Measurements from ENCODE around the gene ZNF574. TPM values are rescaled to one million over a fixed set of nuclear protein-coding genes. Genes with fewer than 3 reads are reported as not detected.

The ZNF574 gene
- polyA plus RNA-seq, 1 donor (not counting 4 experiments of a cell fraction or from before 2014, with no cell fraction given): 6.8 TPM

GRCh38 chr19:42068361-42068755 is 7.6 kb upstream of the ZNF574 start:
- TF ChIP-seq CTCF (optimal IDR thresholded peaks at IDR 0.05 in 1 of 3, IDR thresholded peaks at IDR 0.05 in 1 of 3, conservative IDR thresholded peaks at IDR 0.05 in 1 of 3; ENCODE audit: extremely low read depth in 1 of 3, insufficient read depth in 2 of 3, low read length in 3 of 3) (no peak), EZH2 (IDR thresholded peaks at IDR 0.05; ENCODE audit: low read length) (no peak)
- Histone ChIP-seq H3K4me2 (ENCODE audit: control insufficient read depth, extremely low read depth, insufficient read depth, low read depth, low read length) (no peak overlapping the region), H3K9me3 (ENCODE audit: control insufficient read depth, low read depth, low read length) (no peaks in the 10 kb centered on the region), H3K9me1 (ENCODE audit: control insufficient read depth, extremely low read depth, insufficient read depth, low read length) (no peaks in the 10 kb centered on the region), H4K20me1 (ENCODE audit: control insufficient read depth, extremely low read depth, insufficient read depth, low read length) (no peaks in the 10 kb centered on the region), H3K79me2 (ENCODE audit: control insufficient read depth, insufficient read depth, low read length) (no peaks in the 10 kb centered on the region), H3K4me3 (ENCODE audit: control insufficient read depth in 2 of 3, extremely low read depth in 1 of 3, insufficient read depth in 2 of 3, low read depth in 1 of 3, low read length in 3 of 3) (no peak overlapping the region), H2AFZ (ENCODE audit: control insufficient read depth, low read length) (no peak overlapping the region), H3K27me3 (ENCODE audit: control insufficient read depth, extremely low read depth, insufficient read depth, low read length) (peaks cover 27% of the 10 kb centered on the region), H3K4me1 (ENCODE audit: control insufficient read depth, extremely low read depth, insufficient read depth, low read length) (peaks cover 3% of the 10 kb centered on the region), H3K36me3 (ENCODE audit: control insufficient read depth in 2 of 2, extremely low read depth in 1 of 2, insufficient read depth in 2 of 2, low read length in 2 of 2) (no peaks in the 10 kb centered on the region), H3K27ac (ENCODE audit: control insufficient read depth, insufficient read depth, low read length) (no peak overlapping the region), H3K9ac (ENCODE audit: control insufficient read depth, extremely low read depth, insufficient read depth, low read length) (no peak overlapping the region)
- FAIRE-seq (no peak), DNase-seq (ENCODE audit: low read depth, low spot score) (no peak)
- dilution Hi-C loops (cut with MboI; ENCODE audit: extremely low pct_ligation_motif_present, low sequenced_read_pairs): no loop called here

GRCh38 chr19:42068756-42069571 is 7.0 kb upstream of the ZNF574 start:
- no peak for FAIRE-seq

More at GRCh38 chr19:42068756-42069571, 7.0 kb upstream of the ZNF574 start:
- Histone ChIP-seq H2AFZ (ENCODE audit: control insufficient read depth, low read length) (no peak overlapping the region), H4K20me1 (ENCODE audit: control insufficient read depth, extremely low read depth, insufficient read depth, low read length) (no peaks in the 10 kb centered on the region), H3K4me3 (ENCODE audit: control insufficient read depth in 2 of 3, extremely low read depth in 1 of 3, insufficient read depth in 2 of 3, low read depth in 1 of 3, low read length in 3 of 3) (no peak overlapping the region), H3K27ac (ENCODE audit: control insufficient read depth, insufficient read depth, low read length) (no peak overlapping the region), H3K27me3 (ENCODE audit: control insufficient read depth, extremely low read depth, insufficient read depth, low read length) (peaks cover 27% of the 10 kb centered on the region), H3K4me2 (ENCODE audit: control insufficient read depth, extremely low read depth, insufficient read depth, low read depth, low read length) (no peak overlapping the region), H3K4me1 (ENCODE audit: control insufficient read depth, extremely low read depth, insufficient read depth, low read length) (peaks cover 3% of the 10 kb centered on the region), H3K9me1 (ENCODE audit: control insufficient read depth, extremely low read depth, insufficient read depth, low read length) (no peaks in the 10 kb centered on the region), H3K9ac (ENCODE audit: control insufficient read depth, extremely low read depth, insufficient read depth, low read length) (no peak overlapping the region), H3K79me2 (ENCODE audit: control insufficient read depth, insufficient read depth, low read length) (no peaks in the 10 kb centered on the region), H3K36me3 (ENCODE audit: control insufficient read depth in 2 of 2, extremely low read depth in 1 of 2, insufficient read depth in 2 of 2, low read length in 2 of 2) (no peaks in the 10 kb centered on the region), H3K9me3 (ENCODE audit: control insufficient read depth, low read depth, low read length) (no peaks in the 10 kb centered on the region)
- dilution Hi-C loops (cut with MboI; ENCODE audit: extremely low pct_ligation_motif_present, low sequenced_read_pairs): no loop called here
- no peak for DNase-seq (ENCODE audit: low read depth, low spot score)
- no peak for TF ChIP-seq EZH2 (IDR thresholded peaks at IDR 0.05; ENCODE audit: low read length)
- no peak for TF ChIP-seq CTCF (optimal IDR thresholded peaks at IDR 0.05 in 1 of 3, IDR thresholded peaks at IDR 0.05 in 1 of 3, conservative IDR thresholded peaks at IDR 0.05 in 1 of 3; ENCODE audit: extremely low read depth in 1 of 3, insufficient read depth in 2 of 3, low read length in 3 of 3)

Measured in keratinocyte (primary cell).